MCF 10A (cell line): ENCODE results near the gene CRIM1. TPM values are rescaled to one million over a fixed set of nuclear protein-coding genes. Genes with fewer than 3 reads are reported as not detected.

Source experiments
- BruUV-seq: library from RNA; stranded (reverse); fragments of 400-500 nt; replicated peaks from 2 replicates; lab custom pipeline; 2021; lab: Mats Ljungman, UMichigan
- CTCF ChIA-PET: fragments of 300-600 bp; sonication (Branson Sonifier 250); formaldehyde crosslinking; extraction: SDS; loops from one replicate; lab custom pipeline; 2021; ENCODE audit warnings: antibody characterized with exemption, inconsistent platforms; lab: Yijun Ruan, JAX
- POLR2A ChIA-PET: fragments of 300-600, 350-650 bp; sonication (Branson Sonifier 250); formaldehyde crosslinking; extraction: SDS; loops from one replicate; lab custom pipeline; 2020; ENCODE audit warnings: antibody characterized with exemption, inconsistent platforms; lab: Yijun Ruan, JAX
- DNase-seq: peaks from one replicate; pipeline ENCODE4 v3.0.0-alpha.2; 2018; ENCODE audit not compliant: unreplicated experiment
- H3K27ac Mint-ChIP-seq: one replicate; pipeline ENCODE4 v1.8.0; 2022; ENCODE audit warnings: mild to moderate bottlenecking, low read depth, mixed read lengths; ENCODE audit not compliant: unreplicated experiment
- H3K27me3 Mint-ChIP-seq: one replicate; pipeline ENCODE4 v1.8.0; 2022; ENCODE audit warnings: mixed read lengths; ENCODE audit not compliant: insufficient read depth, unreplicated experiment
- H3K36me3 Mint-ChIP-seq: one replicate; pipeline ENCODE4 v1.8.0; 2022; ENCODE audit warnings: mild to moderate bottlenecking, moderate library complexity, mixed read lengths; ENCODE audit not compliant: insufficient read depth, unreplicated experiment
- H3K4me1 Mint-ChIP-seq: one replicate; pipeline ENCODE4 v1.8.0; 2022; ENCODE audit warnings: mixed read lengths; ENCODE audit not compliant: insufficient read depth, unreplicated experiment
- H3K4me3 Mint-ChIP-seq: one replicate; pipeline ENCODE4 v1.8.0; 2022; ENCODE audit warnings: mild to moderate bottlenecking, moderate library complexity, mixed read lengths; ENCODE audit not compliant: unreplicated experiment
- H3K9me3 Mint-ChIP-seq: one replicate; pipeline ENCODE4 v1.8.0; 2022; ENCODE audit warnings: mixed read lengths; ENCODE audit not compliant: unreplicated experiment
- intact Hi-C: fragments of 100-400 bp; cut with micrococcal nuclease; formaldehyde crosslinking; loops from 2 replicates; pipeline ENCODE4 v1.14.1; 2022
- total RNA-seq: library from RNA; stranded (reverse); gene quantifications from 2 replicates; pipeline ENCODE4 v1.2.3, GENCODE V29; 2022
- TF ChIP-seq, protein P1 (sequence below): fragments of 200-600 bp; IDR thresholded peaks from one replicate; pipeline ENCODE4 v1.8.0; 2022; ENCODE audit warnings: antibody characterized with exemption, mild to moderate bottlenecking; ENCODE audit not compliant: unreplicated experiment

Gene CRIM1
- total RNA-seq, 1 experiment from 2014 or later = 185 TPM

DNA sequence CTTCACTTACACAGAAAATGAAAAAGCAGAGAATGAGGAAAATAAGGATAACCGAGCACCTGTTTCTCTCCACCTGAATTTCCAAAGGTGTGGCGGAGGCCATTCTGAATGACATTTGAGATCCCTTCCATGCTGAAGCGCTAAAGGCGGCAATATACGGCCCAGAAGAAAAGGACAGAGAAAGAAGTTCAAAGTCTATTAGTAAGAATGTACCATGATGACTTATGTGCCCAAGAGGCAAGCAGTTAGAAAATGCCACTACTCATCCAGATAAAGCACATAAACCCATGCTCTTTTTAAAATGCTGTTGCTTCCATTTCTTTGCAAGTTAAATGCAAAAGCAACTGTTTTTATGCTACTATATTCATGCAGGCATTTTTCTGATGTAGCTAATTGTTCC is 205.1 kb downstream of the CRIM1 start:
- Mint-ChIP-seq H3K9me3 (peaks cover 5% of the 10 kb centered on the region), H3K27ac (peak overlapping the region; percentile 98), H3K4me1 (peaks cover 45% of the 10 kb centered on the region), H3K4me3 (no peak overlapping the region), H3K27me3 (no peaks in the 10 kb centered on the region), H3K36me3 (peaks cover 41% of the 10 kb centered on the region)
- no peak for DNase-seq
- TF ChIP-seq, protein P1, sequence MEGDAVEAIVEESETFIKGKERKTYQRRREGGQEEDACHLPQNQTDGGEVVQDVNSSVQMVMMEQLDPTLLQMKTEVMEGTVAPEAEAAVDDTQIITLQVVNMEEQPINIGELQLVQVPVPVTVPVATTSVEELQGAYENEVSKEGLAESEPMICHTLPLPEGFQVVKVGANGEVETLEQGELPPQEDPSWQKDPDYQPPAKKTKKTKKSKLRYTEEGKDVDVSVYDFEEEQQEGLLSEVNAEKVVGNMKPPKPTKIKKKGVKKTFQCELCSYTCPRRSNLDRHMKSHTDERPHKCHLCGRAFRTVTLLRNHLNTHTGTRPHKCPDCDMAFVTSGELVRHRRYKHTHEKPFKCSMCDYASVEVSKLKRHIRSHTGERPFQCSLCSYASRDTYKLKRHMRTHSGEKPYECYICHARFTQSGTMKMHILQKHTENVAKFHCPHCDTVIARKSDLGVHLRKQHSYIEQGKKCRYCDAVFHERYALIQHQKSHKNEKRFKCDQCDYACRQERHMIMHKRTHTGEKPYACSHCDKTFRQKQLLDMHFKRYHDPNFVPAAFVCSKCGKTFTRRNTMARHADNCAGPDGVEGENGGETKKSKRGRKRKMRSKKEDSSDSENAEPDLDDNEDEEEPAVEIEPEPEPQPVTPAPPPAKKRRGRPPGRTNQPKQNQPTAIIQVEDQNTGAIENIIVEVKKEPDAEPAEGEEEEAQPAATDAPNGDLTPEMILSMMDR = no peak
- POLR2A ChIA-PET = interaction anchor here (0.6 to 1.0 kb wide), 3 partner anchors 60 to 192 kb away, joined by 3 read pairs; no protein-coding TSS in a partner anchor
- CTCF ChIA-PET = interaction anchor here (0.6 to 0.9 kb wide), 4 partner anchors 9 to 217 kb away, joined by 3 to 4 read pairs (median 3); partner anchors contain the start of gene FEZ2
- intact Hi-C loops = no loop called here
- no TSS peak for BruUV-seq

DNA sequence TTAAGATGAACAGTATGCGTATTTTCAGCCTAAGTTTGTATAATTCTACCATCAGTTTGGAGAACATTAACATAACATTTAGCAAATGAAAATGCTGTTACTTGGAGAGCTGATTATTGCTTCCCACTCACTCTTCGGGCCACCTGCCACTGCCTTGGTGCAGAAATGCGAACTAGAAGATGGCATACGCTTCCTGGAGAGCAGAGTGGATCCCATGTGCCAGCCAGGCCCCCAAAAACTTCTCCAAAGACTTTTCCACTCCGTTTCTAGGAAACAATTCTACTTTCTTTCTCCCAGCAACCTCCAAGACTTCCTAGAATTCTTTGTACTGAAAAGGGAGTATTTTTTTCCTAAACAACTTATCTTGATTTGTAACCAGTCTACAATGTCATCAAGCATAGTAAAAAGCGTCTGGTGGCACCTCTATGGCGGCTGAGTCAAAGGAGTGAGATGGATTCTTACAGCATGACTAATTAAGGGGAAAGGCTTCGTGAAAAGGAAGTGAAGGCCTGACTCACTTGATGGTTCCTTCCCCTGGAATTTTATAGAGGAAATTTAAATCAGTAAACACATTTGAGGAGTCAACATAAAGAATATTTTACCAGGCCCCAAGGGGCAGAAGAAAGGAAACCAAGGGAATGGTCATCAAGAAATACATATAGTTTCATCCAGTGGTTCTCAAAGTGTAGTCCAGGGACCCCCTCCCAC is 205.8 kb downstream of the CRIM1 start:
- CTCF ChIA-PET = interaction anchor here (0.6 to 2.9 kb wide), 7 partner anchors 8 to 351 kb away, joined by 3 to 12 read pairs (median 3); no protein-coding TSS in a partner anchor
- H3K9me3 Mint-ChIP-seq = peaks cover 5% of the 10 kb centered on the region

DNA sequence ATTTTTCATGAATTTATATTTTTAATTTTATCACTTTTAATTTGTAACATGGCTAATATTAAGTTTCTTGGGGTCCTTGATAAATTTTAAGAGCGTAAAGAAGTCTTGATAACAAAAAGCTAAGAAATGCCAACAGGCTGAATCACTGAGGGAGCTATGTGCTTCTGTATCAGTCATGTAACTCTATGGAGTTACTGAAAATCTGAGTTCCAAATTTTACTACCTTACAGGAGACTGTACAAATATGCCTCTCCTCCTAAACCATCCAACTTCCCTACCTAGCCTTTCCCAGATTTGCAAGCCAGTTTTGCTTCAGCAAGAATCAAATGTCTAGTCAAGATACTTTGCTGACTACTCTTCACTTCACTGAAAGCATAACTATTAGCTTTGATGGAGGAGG is 206.7 kb downstream of the CRIM1 start:
- peak overlapping the region; percentile 98 for H3K27ac Mint-ChIP-seq
- BruUV-seq = no TSS peak
- peaks cover 45% of the 10 kb centered on the region for H3K4me1 Mint-ChIP-seq
- ChIA-PET POLR2A (interaction anchor here (0.6 to 2.7 kb wide), 24 partner anchors 8 to 1486 kb away, joined by 3 to 12 read pairs (median 4); partner anchors contain the start of genes CRIM1 and FEZ2), CTCF (interaction anchor here (0.6 to 2.9 kb wide), 9 partner anchors 10 to 222 kb away, joined by 3 to 12 read pairs (median 4); no protein-coding TSS in a partner anchor)
- H3K36me3 Mint-ChIP-seq = peaks cover 35% of the 10 kb centered on the region
- DNase-seq = no peak
- TF ChIP-seq, protein P1 = no peak
- intact Hi-C loops = no loop called here
- peak overlapping the region; percentile 39 for H3K4me3 Mint-ChIP-seq
- no peaks in the 10 kb centered on the region for H3K27me3 Mint-ChIP-seq
- H3K9me3 Mint-ChIP-seq = peaks cover 5% of the 10 kb centered on the region

More for the DNA sequence above, 205.8 kb downstream of the CRIM1 start:
- Mint-ChIP-seq H3K4me1 (peaks cover 45% of the 10 kb centered on the region), H3K27me3 (no peaks in the 10 kb centered on the region), H3K36me3 (peaks cover 35% of the 10 kb centered on the region), H3K27ac (peak overlapping the region; percentile 98), H3K4me3 (peak overlapping the region; percentile 46)
- peak; percentile 83 for DNase-seq
- POLR2A ChIA-PET = interaction anchor here (0.6 to 2.7 kb wide), 9 partner anchors 12 to 206 kb away, joined by 3 to 12 read pairs (median 4); partner anchors contain the start of genes CRIM1 and FEZ2
- TF ChIP-seq, protein P1 = no peak
- intact Hi-C loops = no loop called here
- BruUV-seq = TSS peak; percentile 29

DNA sequence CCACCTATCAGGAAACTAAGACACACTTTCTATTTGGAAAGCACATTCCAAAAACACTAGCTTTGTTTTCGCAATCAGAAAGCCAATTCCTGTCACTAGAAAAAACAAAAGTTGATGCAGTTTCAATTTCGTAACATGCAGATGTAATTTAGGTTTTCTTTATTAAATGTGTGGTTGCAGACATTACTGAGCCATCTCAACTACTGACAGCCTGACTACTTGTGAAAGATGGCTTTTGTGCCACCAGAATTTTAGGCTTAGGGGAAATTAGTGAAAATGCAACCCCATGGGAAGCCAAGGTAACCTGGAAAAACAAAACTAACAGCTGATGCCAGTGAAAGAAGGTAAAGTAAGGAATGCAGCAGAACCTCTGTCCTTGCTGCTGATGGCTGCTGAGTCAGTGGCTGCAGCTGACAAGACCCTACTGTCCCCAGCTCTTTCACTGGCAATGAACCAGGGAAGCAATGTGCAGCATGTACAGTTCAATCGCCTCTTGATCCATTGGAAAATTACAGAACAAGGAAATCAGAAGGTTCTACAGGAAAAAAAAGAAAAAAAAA is 207.5 kb downstream of the CRIM1 start:
- H3K4me3 Mint-ChIP-seq = peak overlapping the region; percentile 39
- intact Hi-C loops = no loop called here
- H3K27me3 Mint-ChIP-seq = no peaks in the 10 kb centered on the region
- peak overlapping the region; percentile 98 for H3K27ac Mint-ChIP-seq
- peak; percentile 75 for DNase-seq
- H3K4me1 Mint-ChIP-seq = peaks cover 52% of the 10 kb centered on the region
- TF ChIP-seq, protein P1 = no peak
- peaks cover 39% of the 10 kb centered on the region for H3K36me3 Mint-ChIP-seq
- peaks cover 5% of the 10 kb centered on the region for H3K9me3 Mint-ChIP-seq
- CTCF ChIA-PET = interaction anchor here (0.6 to 2.9 kb wide), 14 partner anchors 9 to 221 kb away, joined by 3 to 12 read pairs (median 4); no protein-coding TSS in a partner anchor
- BruUV-seq = no TSS peak
- POLR2A ChIA-PET = interaction anchor here (0.6 to 2.7 kb wide), 24 partner anchors 7 to 233 kb away, joined by 3 to 12 read pairs (median 4); partner anchors contain the start of genes CRIM1 and FEZ2
